H1 (cell line): ENCODE data around the gene CCNG2. TPM values are rescaled to one million over a fixed set of nuclear protein-coding genes. Genes with fewer than 3 reads are reported as not detected.

ENCODE experiments used
- CTCF ChIA-PET: fragments of 300-600 bp; sonication (Branson Sonifier 250); formaldehyde crosslinking; loops from one replicate; lab custom pipeline; 2021; ENCODE audit not compliant: partially characterized antibody; lab: Charles Lee
- POLR2A ChIA-PET: fragments of 300-600 bp; sonication (Branson Sonifier 250); formaldehyde crosslinking; loops from one replicate; lab custom pipeline; 2021; ENCODE audit warnings: inconsistent platforms; ENCODE audit not compliant: partially characterized antibody; lab: Charles Lee
- DNase-seq, 2 experiments: peaks; one replicate each; pipeline versions ENCODE4 v3.0.0 to v3.0.0-alpha.2; 2010 to 2022; ENCODE audit warnings: low spot score in 2 of 2, low read depth in 1 of 2, mixed read lengths in 1 of 2
- FAIRE-seq: peaks from 2 replicates; lab custom pipeline; 2011; peaks lifted over from hg19 to GRCh38; lab: Jason Lieb, UNC
- H2AFZ ChIP-seq: 2 replicates; pipeline ENCODE4 v1.8.1; 2012; ENCODE audit warnings: low read length, inconsistent platforms
- H2AK5ac ChIP-seq: 2 replicates; pipeline ENCODE4 v1.6.1; 2013; ENCODE audit warnings: low read depth, low read length
- H2BK120ac ChIP-seq: replicated peaks from 2 replicates; pipeline ENCODE3; 2013; ENCODE audit warnings: low read depth, low read length, inconsistent platforms
- H2BK12ac ChIP-seq: 2 replicates; pipeline ENCODE4 v1.6.1; 2013; ENCODE audit warnings: low read depth, low read length
- H2BK15ac ChIP-seq: 2 replicates; pipeline ENCODE4 v1.6.1; 2013; ENCODE audit warnings: low read length
- H2BK20ac ChIP-seq: 2 replicates; pipeline ENCODE4 v1.6.1; 2013; ENCODE audit warnings: low read length
- H2BK5ac ChIP-seq: 2 replicates; pipeline ENCODE4 v1.6.1; 2013; ENCODE audit warnings: low read depth, low read length
- H3K14ac ChIP-seq: 2 replicates; pipeline ENCODE4 v1.6.1; 2013; ENCODE audit warnings: inconsistent platforms; ENCODE audit not compliant: insufficient read length
- H3K18ac ChIP-seq: 2 replicates; pipeline ENCODE4 v1.6.1; 2013; ENCODE audit warnings: low read length; ENCODE audit errors: extremely low read depth
- H3K23ac ChIP-seq: 2 replicates; pipeline ENCODE4 v1.6.1; 2013; ENCODE audit warnings: inconsistent platforms; ENCODE audit not compliant: insufficient read length
- H3K23me2 ChIP-seq: 2 replicates; pipeline ENCODE4 v1.6.1; 2013; ENCODE audit warnings: low read depth, low read length
- H3K27ac ChIP-seq: 2 replicates; pipeline ENCODE4 v1.6.1; 2011; ENCODE audit warnings: low read depth, low read length, inconsistent platforms
- H3K27me3 ChIP-seq, 4 experiments: replicated peaks in 1 of 4; 1 replicate in 1 of 4; 2 replicates in 3 of 4; pipeline versions ENCODE4 v1.6.1 to v1.8.1; 2011 to 2013; ENCODE audit warnings: low read length in 3 of 4, mild to moderate bottlenecking in 3 of 4, inconsistent platforms in 2 of 4, mixed read lengths in 2 of 4, moderate library complexity in 1 of 4; ENCODE audit not compliant: control insufficient read depth in 3 of 4, insufficient read depth in 3 of 4; ENCODE audit errors: extremely low read depth in 1 of 4
- H3K36me3 ChIP-seq, 4 experiments: 2 replicates each; pipeline versions ENCODE4 v1.6.1 to v1.8.1; 2011 to 2013; ENCODE audit warnings: mild to moderate bottlenecking in 4 of 4, low read length in 3 of 4, moderate library complexity in 2 of 4, control low read depth in 1 of 4, inconsistent platforms in 1 of 4; ENCODE audit not compliant: insufficient read depth in 4 of 4, control insufficient read depth in 2 of 4
- H3K4ac ChIP-seq: replicated peaks from 2 replicates; pipeline ENCODE3; 2013; ENCODE audit warnings: low read length, low read depth, mixed read lengths, inconsistent platforms; ENCODE audit not compliant: insufficient read length
- H3K4me1 ChIP-seq, 4 experiments: replicated peaks in 1 of 4; 1 replicate in 1 of 4; 2 replicates in 3 of 4; pipeline versions ENCODE4 v1.6.1 to v1.8.1; 2011 to 2013; ENCODE audit warnings: low read length in 3 of 4, inconsistent platforms in 2 of 4, mixed read lengths in 1 of 4; ENCODE audit not compliant: insufficient read depth in 4 of 4, control insufficient read depth in 3 of 4
- H3K4me2 ChIP-seq, 2 experiments: 2 replicates each; pipeline versions ENCODE4 v1.6.1 to v1.8.1; 2011 to 2013; ENCODE audit warnings: low read depth in 2 of 2, low read length in 2 of 2, control low read depth in 1 of 2, inconsistent platforms in 1 of 2, mild to moderate bottlenecking in 1 of 2; ENCODE audit not compliant: insufficient read depth in 1 of 2
- H3K4me3 ChIP-seq, 4 experiments: fragments of 200-600, 300-600 bp in 1 of 4; sonication (generic), shearing (Covaris generic), sonication (Bioruptor Twin) in 1 of 4; 2 replicates each; pipeline versions ENCODE4 v1.5.1 to v1.8.1; 2011 to 2016; ENCODE audit warnings: low read length in 4 of 4, low read depth in 3 of 4, control low read depth in 2 of 4, inconsistent platforms in 2 of 4, mild to moderate bottlenecking in 2 of 4, mixed read lengths in 1 of 4, moderate library complexity in 1 of 4; ENCODE audit not compliant: insufficient read depth in 2 of 4; ENCODE audit errors: extremely low read depth in 1 of 4
- H3K56ac ChIP-seq: replicated peaks from 2 replicates; pipeline ENCODE3; 2013; ENCODE audit warnings: low read depth, mild to moderate bottlenecking, mixed read lengths, low read length, inconsistent platforms; ENCODE audit not compliant: insufficient read length
- H3K79me1 ChIP-seq: 2 replicates; pipeline ENCODE4 v1.6.1; 2013; ENCODE audit warnings: low read depth, low read length, control low read depth
- H3K79me2 ChIP-seq, 2 experiments: 2 replicates each; pipeline versions ENCODE4 v1.6.1 to v1.8.1; 2012 to 2013; ENCODE audit warnings: low read length in 2 of 2, mild to moderate bottlenecking in 2 of 2, inconsistent platforms in 1 of 2; ENCODE audit not compliant: insufficient read depth in 2 of 2, control insufficient read depth in 1 of 2
- H3K9ac ChIP-seq, 4 experiments: replicated peaks in 1 of 4; 1 replicate in 1 of 4; 2 replicates in 3 of 4; pipeline versions ENCODE4 v1.6.1 to v1.8.1; 2011 to 2013; ENCODE audit warnings: low read depth in 3 of 4, low read length in 3 of 4, control low read depth in 2 of 4, mild to moderate bottlenecking in 2 of 4, moderate library complexity in 2 of 4, inconsistent platforms in 1 of 4; ENCODE audit errors: extremely low read depth in 1 of 4
- H3K9me3 ChIP-seq, 2 experiments: 2 replicates each; pipeline versions ENCODE4 v1.6.1 to v1.8.1; 2012 to 2013; ENCODE audit warnings: mild to moderate bottlenecking in 2 of 2, moderate library complexity in 2 of 2, control low read depth in 1 of 2, inconsistent platforms in 1 of 2, low read depth in 1 of 2, low read length in 1 of 2, mixed read lengths in 1 of 2; ENCODE audit not compliant: insufficient read depth in 2 of 2
- H4K20me1 ChIP-seq, 2 experiments: replicated peaks in 1 of 2; 2 replicates each; pipeline versions ENCODE3 to v1.8.1; 2011 to 2013; ENCODE audit warnings: inconsistent platforms in 2 of 2, low read length in 2 of 2, mild to moderate bottlenecking in 1 of 2; ENCODE audit not compliant: insufficient read depth in 2 of 2, control insufficient read depth in 1 of 2
- H4K5ac ChIP-seq: 2 replicates; pipeline ENCODE4 v1.6.1; 2013; ENCODE audit warnings: low read length, low read depth, mixed read lengths, inconsistent platforms; ENCODE audit not compliant: insufficient read length
- H4K8ac ChIP-seq: 2 replicates; pipeline ENCODE4 v1.8.0; 2013; ENCODE audit warnings: mild to moderate bottlenecking, moderate library complexity, low read length, inconsistent platforms; ENCODE audit not compliant: insufficient read depth; ENCODE audit errors: extremely low read depth
- H4K91ac ChIP-seq: replicated peaks from 2 replicates; pipeline ENCODE3; 2013; ENCODE audit warnings: low read length, mixed read lengths, inconsistent platforms; ENCODE audit not compliant: insufficient read length
- BCL11A ChIP-seq, 2 experiments: IDR thresholded peaks; one replicate each; pipeline ENCODE4 v1.6.1; 2011; ENCODE audit warnings: low read depth in 2 of 2, low read length in 2 of 2, mild to moderate bottlenecking in 2 of 2
- EGR1 ChIP-seq: IDR thresholded peaks from 2 replicates; pipeline ENCODE4 v1.6.1; 2011; ENCODE audit warnings: low read depth, low read length, borderline replicate concordance
- MAFK ChIP-seq: IDR thresholded peaks from 2 replicates; pipeline ENCODE4 v1.6.1; 2012; ENCODE audit warnings: low read depth, mild to moderate bottlenecking, improper control_type of control experiment, low read length
- POLR2AphosphoS5 ChIP-seq: IDR thresholded peaks from 2 replicates; pipeline ENCODE4 v1.6.1; 2011; ENCODE audit warnings: low read depth, low read length
- RBBP5 ChIP-seq: IDR thresholded peaks from 2 replicates; pipeline ENCODE4 v1.7.1; 2012; ENCODE audit warnings: low read depth, mild to moderate bottlenecking, inconsistent platforms, low read length, moderate library complexity, borderline replicate concordance
- WGBS, 2 experiments: shearing (Covaris generic) in 1 of 2; methylation state at CpG; one replicate each; pipeline versions ENCODE4 v1.1.6 to v1.1.7; 2013 to 2015; ENCODE audit warnings: low lambda C conversion rate in 2 of 2, mixed read lengths in 2 of 2, inconsistent platforms in 1 of 2, low coverage in 1 of 2, missing lambda C conversion rate in 1 of 2; ENCODE audit not compliant: insufficient replicate concordance in 2 of 2, insufficient coverage in 1 of 2, insufficient read length in 1 of 2; ENCODE audit errors: extremely low coverage in 1 of 2, missing lambda C conversion rate in 1 of 2; 5-methylcytosine and 5-hydroxymethylcytosine counted together
- polyA plus RNA-seq, 7 experiments: library from polyadenylated mRNA; depleted of rRNA in 3 of 7; stranded (reverse) in 5 of 7; unstranded in 2 of 7; fragments of >200 nt in 5 of 7; fragments of 200-250 nt in 2 of 7; gene quantifications; 1 replicate in 5 of 7; 2 replicates in 1 of 7; 4 replicates in 1 of 7; pipeline versions ENCODE4 v1.2.1 to v1.2.3, GENCODE V29; 2011 to 2013; ENCODE audit warnings: missing spikeins in 2 of 7, mixed read lengths in 2 of 7
- total RNA-seq: library from RNA; stranded (reverse); fragmentation: NEBNext Ultra II Directional; extraction: Animal tissue kit (Norgen Biotek cat#: 25700); gene quantifications from 2 replicates; pipeline ENCODE4 v1.2.1, GENCODE V29; 2021
- TF ChIP-seq, protein P1 (sequence below): IDR thresholded peaks from 2 replicates; pipeline ENCODE4 v1.6.1; 2012; ENCODE audit warnings: inconsistent platforms

Gene CCNG2
- total and polyA plus RNA-seq, 2 of the 8 experiments (the other 6 are each of a cell fraction or from before 2014, with no cell fraction given): 3.5 to 13.9 TPM

DNA sequence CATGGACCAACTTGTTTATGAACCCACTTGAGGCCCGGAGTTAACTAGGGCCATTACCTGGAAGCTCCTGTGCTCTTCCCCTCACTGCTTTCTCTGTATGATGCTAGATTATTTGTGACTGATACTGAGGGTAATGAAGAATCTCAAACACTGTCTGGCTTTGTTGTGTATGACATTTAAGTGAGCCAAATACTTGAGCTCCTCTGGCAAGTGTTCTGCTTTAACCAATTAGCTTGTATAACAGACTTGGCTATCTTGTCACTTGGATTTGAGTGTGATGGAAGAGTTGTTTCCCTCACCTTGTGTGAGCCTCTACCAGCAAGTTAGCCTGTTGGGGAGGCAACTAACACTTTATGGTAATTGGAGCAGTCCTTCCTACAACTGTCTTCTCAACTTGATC, 42.7 kb downstream of the CCNG2 start:
- POLR2A ChIA-PET: interaction anchor here (1.0 kb wide), 1 partner anchor 147 kb away, joined by 3 read pairs; no protein-coding TSS in a partner anchor
- H3K14ac ChIP-seq: no peak overlapping the region
- H3K23ac ChIP-seq: no peak overlapping the region
- H2BK15ac ChIP-seq: no peak overlapping the region
- no peak overlapping the region for H3K56ac ChIP-seq
- H2AFZ ChIP-seq: no peak overlapping the region
- no peak overlapping the region for H4K5ac ChIP-seq
- no peak for FAIRE-seq
- no peak overlapping the region for H3K9ac ChIP-seq
- H3K23me2 ChIP-seq: no peaks in the 10 kb centered on the region
- H2BK20ac ChIP-seq: no peak overlapping the region
- H2BK120ac ChIP-seq: no peak overlapping the region
- no peak overlapping the region for H4K8ac ChIP-seq
- no peak overlapping the region for H3K4ac ChIP-seq
- H3K27ac ChIP-seq: no peak overlapping the region
- H4K20me1 ChIP-seq: no peaks in the 10 kb centered on the region
- H3K79me1 ChIP-seq: no peaks in the 10 kb centered on the region
- WGBS, 2 experiments: 82% methylated on average over 1 of the region's 1 CpG; no CpG with 5 or more reads in 1 of the 2 experiments
- no peaks in the 10 kb centered on the region; a peak in 1 of 8 replicates for H3K36me3 ChIP-seq
- no peak overlapping the region for H3K4me3 ChIP-seq
- H2BK12ac ChIP-seq: no peak overlapping the region
- H2AK5ac ChIP-seq: no peak overlapping the region
- no peaks in the 10 kb centered on the region for H3K9me3 ChIP-seq
- no peak overlapping the region for H4K91ac ChIP-seq
- peaks cover 0 to 2% (median 0%) of the 10 kb centered on the region in 4 experiments; a peak in 2 of 7 replicates for H3K27me3 ChIP-seq
- peaks cover 0 to 4% (median 0%) of the 10 kb centered on the region in 4 experiments; a peak in 1 of 7 replicates for H3K4me1 ChIP-seq
- TF ChIP-seq MAFK (no peak), POLR2AphosphoS5 (no peak), RBBP5 (no peak), BCL11A (IDR thresholded peaks at IDR 0.05; ENCODE audit: low read depth in 2 of 2, low read length in 2 of 2) (no peak), EGR1 (no peak)
- TF ChIP-seq, protein P1, sequence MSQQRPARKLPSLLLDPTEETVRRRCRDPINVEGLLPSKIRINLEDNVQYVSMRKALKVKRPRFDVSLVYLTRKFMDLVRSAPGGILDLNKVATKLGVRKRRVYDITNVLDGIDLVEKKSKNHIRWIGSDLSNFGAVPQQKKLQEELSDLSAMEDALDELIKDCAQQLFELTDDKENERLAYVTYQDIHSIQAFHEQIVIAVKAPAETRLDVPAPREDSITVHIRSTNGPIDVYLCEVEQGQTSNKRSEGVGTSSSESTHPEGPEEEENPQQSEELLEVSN: no peak
- H3K18ac ChIP-seq: no peak overlapping the region
- no peak for DNase-seq
- CTCF ChIA-PET: interaction anchor here (0.7 to 20.9 kb wide), 10 partner anchors 9 to 152 kb away, joined by 3 to 258 read pairs (median 4); no protein-coding TSS in a partner anchor
- H3K4me2 ChIP-seq: no peak overlapping the region
- no peak overlapping the region for H2BK5ac ChIP-seq
- no peaks in the 10 kb centered on the region for H3K79me2 ChIP-seq
